Epithelial cell of proximal tubule (primary cell): ENCODE data around the gene NHLH1. TPM values are rescaled to one million over a fixed set of nuclear protein-coding genes. Genes with fewer than 3 reads are reported as not detected.

Experiments used
- DNase-seq: peaks from one replicate; pipeline ENCODE4 v3.0.0-alpha.2; 2011; ENCODE audit warnings: low read depth
- H3K4me3 ChIP-seq: 2 replicates; pipeline ENCODE4 v1.5.1; 2011; ENCODE audit warnings: low read depth, mild to moderate bottlenecking, low read length
- total RNA-seq: library from RNA; depleted of rRNA; stranded (reverse); fragments of >200 nt; gene quantifications from 2 replicates; pipeline ENCODE4 v1.2.3, GENCODE V29; 2015
- TF ChIP-seq, protein P1 (sequence below): conservative IDR thresholded peaks from 2 replicates; pipeline ENCODE4 v1.5.1; 2012; ENCODE audit warnings: low read depth, mild to moderate bottlenecking, low read length

Gene NHLH1
- total RNA-seq, 1 donor from 2014 or later, result not detected

DNA sequence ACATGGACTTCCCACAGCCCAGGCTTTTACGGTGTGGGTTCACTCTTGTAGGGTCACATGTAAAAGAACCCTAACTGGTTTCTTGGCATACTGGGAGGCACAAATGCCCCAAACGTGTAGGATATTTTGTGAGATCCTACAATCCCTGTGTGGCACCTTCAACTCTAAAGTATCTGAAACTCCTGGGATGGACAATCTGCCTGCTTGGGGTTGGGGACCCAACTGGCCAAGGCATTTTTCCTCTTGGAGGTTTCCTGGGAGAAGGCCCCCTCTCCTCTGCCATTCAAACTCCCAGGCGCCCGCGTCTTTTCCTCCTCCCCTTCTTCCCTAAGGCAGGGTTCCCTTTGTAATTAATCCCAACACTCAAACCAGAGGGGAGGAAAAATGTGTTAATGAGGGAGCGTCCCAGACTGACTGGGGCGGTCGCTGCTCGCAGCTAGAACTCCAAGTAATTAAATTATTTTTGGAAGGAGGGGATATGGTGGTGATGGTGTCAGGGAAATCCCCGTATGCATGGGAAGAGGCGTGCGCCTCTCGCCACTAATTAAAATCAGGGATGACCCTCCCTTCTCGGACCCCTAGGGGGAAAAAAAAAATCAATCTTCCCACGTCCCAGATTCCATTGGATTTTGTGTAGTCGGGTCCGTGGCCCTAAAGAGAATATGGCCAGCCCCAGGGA lies 32.8 kb downstream of the NHLH1 start:
- TF ChIP-seq, protein P1, sequence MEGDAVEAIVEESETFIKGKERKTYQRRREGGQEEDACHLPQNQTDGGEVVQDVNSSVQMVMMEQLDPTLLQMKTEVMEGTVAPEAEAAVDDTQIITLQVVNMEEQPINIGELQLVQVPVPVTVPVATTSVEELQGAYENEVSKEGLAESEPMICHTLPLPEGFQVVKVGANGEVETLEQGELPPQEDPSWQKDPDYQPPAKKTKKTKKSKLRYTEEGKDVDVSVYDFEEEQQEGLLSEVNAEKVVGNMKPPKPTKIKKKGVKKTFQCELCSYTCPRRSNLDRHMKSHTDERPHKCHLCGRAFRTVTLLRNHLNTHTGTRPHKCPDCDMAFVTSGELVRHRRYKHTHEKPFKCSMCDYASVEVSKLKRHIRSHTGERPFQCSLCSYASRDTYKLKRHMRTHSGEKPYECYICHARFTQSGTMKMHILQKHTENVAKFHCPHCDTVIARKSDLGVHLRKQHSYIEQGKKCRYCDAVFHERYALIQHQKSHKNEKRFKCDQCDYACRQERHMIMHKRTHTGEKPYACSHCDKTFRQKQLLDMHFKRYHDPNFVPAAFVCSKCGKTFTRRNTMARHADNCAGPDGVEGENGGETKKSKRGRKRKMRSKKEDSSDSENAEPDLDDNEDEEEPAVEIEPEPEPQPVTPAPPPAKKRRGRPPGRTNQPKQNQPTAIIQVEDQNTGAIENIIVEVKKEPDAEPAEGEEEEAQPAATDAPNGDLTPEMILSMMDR, result no peak
- peak overlapping the region; percentile 69 for H3K4me3 ChIP-seq
- DNase-seq, result no peak

DNA sequence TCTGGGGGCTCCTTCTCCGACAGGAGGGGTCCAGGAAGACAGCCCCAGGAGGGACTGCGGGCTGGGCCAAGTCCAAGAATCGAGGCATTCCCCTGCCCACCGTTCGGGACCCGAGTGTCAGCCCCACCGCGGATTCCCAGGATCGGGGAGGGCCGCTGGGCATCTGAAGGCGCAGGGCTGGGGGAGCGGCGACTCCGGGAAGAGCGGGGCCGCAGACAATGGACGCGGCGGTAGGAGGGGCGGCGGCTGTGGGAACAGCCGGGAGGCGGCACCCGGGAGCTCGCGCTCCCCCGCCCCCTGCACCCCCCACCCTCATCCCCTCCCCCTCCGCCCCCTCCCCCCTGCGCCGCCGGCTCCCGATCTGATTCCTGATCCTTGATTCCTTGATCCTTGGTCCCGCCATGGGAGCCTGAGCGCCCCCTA lies 33.4 kb downstream of the NHLH1 start, which contains the start of gene VANGL2:
TSS of gene VANGL2 (plus strand) at position 342 of the 423 bp plus-strand sequence. CDS start 15,274 bp downstream, outside the sequence.
- peak within 1 kb of the TSS; percentile 69 for H3K4me3 ChIP-seq
- TF ChIP-seq, protein P1, result no peak
- DNase-seq, result no peak

DNA sequence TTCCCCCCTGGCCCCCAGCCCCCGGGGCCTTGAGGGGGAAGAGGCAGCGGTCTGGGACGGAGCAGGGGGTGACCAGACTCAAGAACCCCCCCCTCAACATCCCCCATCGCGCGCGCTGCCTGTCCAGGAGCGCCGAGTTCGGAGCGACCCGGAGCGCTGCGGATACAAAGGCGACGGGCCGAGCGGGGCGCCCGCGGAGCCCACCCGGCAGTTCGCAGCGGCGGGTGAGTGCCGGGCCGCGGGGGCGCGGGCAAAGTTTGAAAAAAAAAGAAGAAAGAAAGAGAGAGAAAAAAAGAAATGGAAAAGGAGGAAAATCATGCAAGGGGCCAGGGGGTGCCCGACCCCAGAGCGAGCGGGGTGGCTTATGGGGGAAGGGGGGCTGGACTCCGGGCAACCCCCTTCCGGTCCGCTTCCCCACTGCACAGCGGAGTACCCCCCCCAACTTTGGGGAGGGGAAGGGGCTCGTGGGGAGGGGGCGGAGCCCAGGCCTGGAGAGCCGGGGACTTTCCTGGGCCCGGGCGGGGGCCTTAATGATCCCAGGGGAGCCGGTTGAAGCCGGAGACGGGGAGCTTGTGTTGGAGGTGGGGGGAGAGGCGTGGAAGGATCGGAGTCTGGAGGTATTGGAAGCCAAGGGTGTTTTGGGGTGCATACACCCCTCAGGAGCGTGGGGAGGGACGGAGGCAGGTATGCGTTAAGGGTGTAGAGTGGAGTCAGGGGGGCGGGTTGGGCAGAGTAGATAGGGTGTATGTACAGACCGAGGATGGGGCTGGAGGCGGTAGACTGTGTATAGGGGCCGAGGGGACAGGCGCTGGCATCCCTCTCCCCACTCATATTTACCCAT lies 34.0 kb downstream of the NHLH1 start:
- no peak for DNase-seq
- H3K4me3 ChIP-seq, result peak overlapping the region; percentile 69
- TF ChIP-seq, protein P1, result no peak

DNA sequence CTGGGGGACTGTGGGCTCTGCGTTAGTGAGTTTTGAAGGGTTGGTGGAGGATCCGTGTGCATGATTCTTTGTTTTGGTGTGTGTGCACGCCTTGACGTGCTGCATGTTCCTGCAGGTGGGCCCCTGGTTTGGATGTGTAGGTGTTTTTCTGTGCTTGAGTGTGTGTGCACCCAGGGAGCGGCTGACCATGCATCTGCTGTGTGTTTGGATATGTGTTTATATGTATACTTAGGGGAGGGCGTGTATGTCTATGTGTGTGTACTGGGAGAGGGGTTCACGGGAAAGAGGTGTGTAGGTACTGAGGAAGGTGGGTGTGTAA lies 34.6 kb downstream of the NHLH1 start:
- no peak for DNase-seq
- TF ChIP-seq, protein P1, result no peak
- peak overlapping the region; percentile 69 for H3K4me3 ChIP-seq

DNA sequence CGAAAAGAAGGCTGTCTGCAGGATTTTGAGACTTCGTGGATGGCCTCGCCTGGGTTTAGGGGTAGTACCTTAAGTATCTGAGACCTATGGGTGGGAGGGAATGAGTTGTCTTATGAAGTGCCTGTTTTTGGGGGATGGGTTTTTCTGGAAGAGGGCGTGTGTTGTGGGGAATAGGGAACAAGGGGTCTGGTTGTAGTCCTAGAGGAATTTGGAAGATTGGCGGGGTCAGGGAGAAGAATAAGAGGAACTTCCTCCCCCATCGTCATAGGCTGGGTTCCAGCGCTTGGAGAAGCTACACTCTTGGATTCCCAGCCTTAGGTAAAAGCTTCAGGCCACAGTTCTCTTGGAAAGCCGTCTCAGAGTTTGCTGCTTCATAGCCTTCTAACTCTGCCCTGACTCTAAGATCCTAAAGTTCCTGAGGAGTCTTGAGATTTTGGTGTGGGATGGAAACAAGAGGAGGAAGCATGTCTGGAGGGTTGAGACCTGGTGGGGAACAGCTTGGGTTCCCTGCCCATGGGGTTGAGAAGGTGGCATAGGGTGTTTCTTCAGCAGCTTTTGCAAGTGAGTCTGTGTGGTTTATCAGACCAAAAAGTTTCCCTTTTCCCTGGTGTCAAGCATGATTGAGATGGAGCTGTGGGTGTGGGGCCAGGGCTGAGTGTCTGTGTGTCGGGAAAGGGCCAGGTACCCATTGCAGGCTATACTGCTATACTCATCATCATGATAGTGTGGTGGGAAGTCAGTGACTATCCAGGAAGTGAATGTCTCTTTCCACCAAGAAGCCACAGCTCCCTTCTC lies 35.3 kb downstream of the NHLH1 start:
- H3K4me3 ChIP-seq, result no peak overlapping the region
- no peak for DNase-seq
- TF ChIP-seq, protein P1, result no peak

DNA sequence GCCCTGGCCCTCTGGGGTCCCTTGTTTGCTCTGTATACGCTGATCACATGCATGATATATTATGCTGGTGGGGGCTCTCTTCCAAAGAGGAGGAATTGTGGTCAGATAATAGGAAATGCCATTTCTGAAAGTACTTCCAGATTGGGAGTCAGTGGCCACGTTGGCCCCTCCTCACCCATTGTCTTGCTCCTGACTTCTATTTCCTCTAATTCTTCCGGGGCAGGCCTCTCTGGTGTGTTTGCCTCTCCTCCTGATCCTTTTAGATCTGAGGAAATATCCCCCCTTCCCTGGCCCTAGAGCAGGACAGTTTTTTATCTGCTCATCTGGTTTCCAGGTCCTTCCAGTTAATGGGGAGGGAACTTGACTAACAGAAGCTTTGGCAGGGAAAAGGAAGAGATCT lies 36.4 kb downstream of the NHLH1 start:
- TF ChIP-seq, protein P1, result no peak
- no peak overlapping the region for H3K4me3 ChIP-seq
- no peak for DNase-seq
